HG02938 (cell line): ENCODE data around the gene KLK10.

Experiments
- ATAC-seq: cut with Tn5 transposase; IDR thresholded peaks from one replicate; pipeline ENCODE4 v1.9.1; 2021; ENCODE audit warnings: mild to moderate bottlenecking, moderate library complexity; ENCODE audit not compliant: unreplicated experiment

The KLK10 gene, protein sequence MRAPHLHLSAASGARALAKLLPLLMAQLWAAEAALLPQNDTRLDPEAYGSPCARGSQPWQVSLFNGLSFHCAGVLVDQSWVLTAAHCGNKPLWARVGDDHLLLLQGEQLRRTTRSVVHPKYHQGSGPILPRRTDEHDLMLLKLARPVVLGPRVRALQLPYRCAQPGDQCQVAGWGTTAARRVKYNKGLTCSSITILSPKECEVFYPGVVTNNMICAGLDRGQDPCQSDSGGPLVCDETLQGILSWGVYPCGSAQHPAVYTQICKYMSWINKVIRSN

GRCh38 chr19:51019544-51019925 is at the start of gene KLK10:
TSS of gene KLK10 (minus strand) at chr19:51019709. CDS start at chr19:51019130, 579 bp downstream.
- no peak for ATAC-seq

DNA sequence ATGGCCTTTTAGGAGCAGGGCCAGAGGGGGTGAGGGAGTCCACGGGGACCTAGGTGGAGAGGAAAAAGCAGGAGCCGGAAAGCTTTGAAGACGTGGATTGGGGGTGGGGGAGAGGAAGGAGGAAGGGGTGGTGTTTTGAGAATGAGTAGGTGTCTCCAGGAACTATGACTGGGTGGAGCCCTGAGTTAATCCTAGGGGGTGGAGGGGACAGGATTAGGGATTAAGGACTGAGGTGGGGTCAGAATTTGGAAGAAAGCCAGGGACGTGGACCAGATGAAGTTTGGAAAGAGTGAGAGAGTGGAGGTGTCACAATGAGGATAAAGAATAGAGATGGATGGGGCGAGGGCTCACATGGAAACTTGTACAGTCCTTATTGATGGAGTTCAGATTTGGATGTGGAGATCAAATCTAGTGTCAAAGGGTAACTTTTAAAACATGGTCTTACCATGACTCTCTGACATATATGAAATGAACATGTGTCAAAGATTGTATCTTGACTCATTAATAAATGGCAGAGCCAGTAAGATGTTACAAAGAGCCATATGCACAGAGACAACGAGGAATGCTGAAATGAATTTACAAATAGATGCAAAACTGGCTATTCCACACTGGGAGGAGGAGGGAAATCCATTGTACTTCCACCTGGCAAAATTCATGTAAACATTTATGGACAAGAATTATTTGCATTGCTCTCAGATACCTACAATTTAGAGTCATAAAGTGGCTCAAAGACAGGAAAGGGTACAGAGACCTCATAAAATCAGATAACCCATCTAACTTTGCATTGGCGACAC is 47.1 kb upstream of the KLK10 start:
- ATAC-seq: no peak

DNA sequence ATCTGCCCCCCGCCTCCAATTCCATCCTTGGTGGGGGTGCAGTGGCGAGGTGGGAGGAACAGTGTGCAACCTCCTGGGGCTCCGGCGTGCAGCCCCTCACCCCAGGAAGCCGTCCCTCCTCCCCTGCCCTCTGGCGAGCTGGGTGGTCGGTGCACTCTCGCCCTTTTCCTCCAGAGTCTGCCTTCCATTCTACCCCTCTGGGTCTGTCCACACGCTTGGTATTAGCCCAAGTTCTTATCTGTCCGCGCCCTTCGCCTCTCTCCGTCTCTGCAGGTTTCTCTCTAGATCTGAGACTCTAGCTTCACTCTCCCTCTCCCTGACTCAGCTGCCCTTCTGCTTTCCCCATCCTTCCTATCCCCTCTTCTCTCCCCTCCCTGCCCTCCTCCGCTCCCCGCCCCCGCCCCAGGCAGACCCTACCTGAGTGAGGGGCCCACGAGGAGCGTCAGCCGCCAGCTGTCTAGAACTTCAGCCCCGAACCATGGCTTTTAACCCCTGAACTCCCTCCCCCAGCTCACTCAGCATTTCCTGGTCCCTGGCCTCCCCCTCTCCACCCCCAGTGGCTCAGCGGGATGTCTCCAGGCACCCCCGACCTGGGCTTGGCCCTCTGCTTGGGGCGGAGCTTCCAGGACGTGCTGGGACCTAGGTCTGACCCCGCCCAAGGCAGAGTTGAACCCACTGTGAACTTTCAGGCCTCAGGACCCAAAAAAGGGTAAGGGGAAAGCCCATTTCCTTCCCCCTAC is 45.9 kb upstream of the KLK10 start:
- no peak for ATAC-seq

DNA sequence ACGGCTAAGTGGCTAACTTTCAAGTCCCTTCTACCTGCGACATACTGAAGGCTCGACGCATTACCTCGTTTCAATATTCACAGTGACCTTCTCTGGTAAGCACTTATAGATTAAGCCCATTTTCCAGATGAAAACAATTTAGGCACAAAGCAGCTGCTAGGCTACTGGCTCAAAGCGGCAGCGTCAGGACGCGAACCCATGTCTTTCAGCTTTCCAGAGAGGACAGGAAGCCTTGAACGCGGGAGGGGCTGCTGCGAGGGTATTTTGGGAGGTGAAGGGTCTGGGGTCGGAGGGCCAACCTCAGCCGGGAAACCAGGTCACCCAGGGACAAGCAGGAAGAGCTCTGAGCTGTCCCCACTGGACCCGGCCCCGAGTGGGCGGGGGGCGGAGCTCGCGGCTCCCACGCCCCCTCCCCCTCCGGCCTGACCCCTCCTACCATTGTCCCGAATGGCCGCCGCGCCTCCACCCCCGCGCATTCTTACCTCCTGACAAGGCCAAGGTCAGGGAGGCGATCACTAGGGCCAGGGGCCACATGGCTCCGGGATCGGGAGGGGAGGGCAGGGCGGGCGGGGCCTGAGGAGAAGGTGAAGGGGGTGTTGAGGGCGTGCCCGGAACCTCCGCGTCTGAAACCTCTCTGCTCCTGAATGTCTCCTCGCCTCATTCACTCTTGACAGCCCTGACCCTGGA is 45.2 kb upstream of the KLK10 start, which contains the start of gene KLK13:
Gene KLK13 (minus strand): TSS at position 559 of the 687 bp plus-strand sequence. CDS start 25 bp downstream, at position 534.
- ATAC-seq: no peak

DNA sequence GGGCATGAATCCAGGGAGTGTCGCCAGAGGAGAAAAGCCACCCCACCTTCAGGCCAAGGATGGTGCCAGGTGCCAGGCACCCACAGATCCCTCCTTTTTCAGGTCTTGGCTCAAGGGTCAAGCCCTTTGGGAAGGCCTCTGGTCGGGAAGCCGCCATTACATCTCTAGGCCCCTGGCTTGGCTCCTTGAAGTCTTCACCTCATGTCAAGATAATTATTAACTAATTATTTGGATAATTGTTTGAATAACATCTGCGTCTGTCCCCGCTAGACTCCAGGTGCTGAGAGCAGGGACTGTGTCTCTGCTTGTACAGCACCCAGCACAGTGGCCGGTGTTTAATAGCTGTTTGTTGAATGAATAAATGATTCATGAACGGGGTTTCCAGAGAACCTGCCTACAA is 44.2 kb upstream of the KLK10 start:
- no peak for ATAC-seq

DNA sequence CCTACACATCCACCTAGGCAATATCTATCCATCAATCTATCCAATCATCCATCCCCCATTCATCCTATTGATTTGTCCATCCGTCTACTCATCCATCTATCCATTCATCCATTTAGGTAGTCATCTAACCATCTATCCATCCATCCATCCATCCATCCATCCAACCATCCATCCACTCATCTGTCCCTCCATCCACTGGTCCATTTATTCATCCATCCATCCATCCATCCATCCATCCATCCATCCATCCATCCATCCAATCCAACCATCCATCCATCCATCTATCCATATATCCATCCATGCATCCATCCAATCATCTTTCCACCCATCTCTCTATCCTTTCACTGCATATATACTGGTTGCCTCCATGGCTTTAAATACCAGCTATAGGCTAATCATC is 41.5 kb upstream of the KLK10 start:
- ATAC-seq: no peak

GRCh38 chr19:51060336-51060735 is 40.8 kb upstream of the KLK10 start:
- no peak for ATAC-seq

DNA sequence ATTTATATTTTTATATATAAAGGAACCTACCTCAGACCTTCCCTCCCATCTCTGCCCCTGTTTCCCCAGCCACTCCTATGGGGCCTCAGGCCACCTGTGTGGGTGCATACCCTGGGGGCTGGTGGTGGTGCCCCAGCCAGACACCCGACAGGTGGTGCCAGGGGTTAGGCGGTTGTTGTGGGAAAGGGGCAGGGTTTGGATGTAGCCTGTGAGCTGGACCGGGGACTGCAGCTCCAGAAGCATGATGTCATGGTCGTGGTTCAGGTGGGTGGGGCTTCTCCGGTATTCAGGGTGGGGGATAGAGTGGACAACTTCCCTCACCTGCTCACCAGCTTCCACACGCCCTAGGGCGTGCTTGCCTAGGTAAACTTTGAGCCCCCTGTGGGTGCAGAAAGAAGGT is 40.2 kb upstream of the KLK10 start:
- no peak for ATAC-seq

DNA sequence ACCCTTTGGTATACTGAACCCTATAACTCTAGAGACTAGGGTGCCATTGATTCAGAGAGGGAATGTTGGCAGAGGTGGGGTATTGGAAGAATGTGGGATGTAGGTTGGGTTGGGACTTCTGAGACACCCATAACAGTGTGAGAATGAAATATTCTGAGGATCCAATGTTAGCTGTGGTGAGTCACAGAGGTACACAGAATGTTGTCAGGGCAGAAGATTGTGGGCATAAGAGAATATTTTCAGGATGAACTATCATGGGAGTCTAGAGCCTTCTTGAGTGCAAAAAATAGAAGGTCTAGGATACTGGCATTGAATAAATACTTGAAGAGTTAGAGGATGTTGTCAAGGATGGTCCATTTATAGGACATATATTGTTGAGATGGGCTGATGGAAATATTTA is 36.4 kb upstream of the KLK10 start:
- no peak for ATAC-seq

GRCh38 chr19:51047031-51047335 is 27.5 kb upstream of the KLK10 start:
- no peak for ATAC-seq

DNA sequence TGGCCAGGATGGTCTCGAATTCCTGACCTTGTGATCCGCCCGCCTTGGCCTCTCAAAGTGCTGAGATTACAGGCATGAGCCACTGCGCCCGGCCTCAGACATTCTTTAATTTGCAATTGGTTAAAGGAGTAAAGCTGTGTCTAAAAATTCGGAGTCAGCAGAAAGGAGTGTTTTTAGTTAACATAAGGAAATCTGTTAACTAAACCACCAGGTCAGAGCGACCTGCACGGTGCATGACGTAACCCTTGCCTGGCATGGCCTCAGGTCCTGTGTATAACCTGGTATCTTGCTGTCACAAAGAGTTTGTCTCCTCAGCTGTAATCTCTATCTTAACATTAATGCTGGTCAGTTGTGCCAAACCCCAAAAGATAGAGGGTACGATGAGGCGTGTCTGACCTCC is 24.8 kb upstream of the KLK10 start:
- ATAC-seq: no peak

- ATAC-seq: no peak
These were observed 24.0 kb upstream of the KLK10 start for GRCh38 chr19:51043497-51043896.

DNA sequence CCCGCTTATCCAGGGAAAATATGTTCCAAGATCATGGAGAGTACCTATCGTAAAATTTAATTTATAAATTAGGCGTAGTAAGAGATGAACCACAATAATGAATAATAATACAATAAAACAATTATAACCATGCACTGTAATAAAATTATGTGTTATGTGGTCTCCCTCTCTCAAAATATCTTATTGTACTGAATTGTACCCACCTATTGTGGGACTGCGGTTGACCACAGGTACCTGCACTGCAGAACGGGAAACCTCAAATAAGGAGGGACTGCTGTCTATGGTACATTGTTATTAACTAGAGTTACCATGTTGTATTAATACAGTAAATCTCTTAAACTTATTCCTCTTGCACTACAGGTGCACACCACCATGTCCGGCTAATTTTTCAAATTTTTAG is 20.6 kb upstream of the KLK10 start:
- ATAC-seq: no peak

GRCh38 chr19:51036519-51036918 is 17.0 kb upstream of the KLK10 start:
- ATAC-seq: no peak

GRCh38 chr19:51034704-51035103 is 15.2 kb upstream of the KLK10 start, which contains the start of gene KLK12:
TSS of gene KLK12 (minus strand) at chr19:51035002. CDS start at chr19:51034621, 381 bp downstream.
- ATAC-seq: no peak

- no peak for ATAC-seq
These were observed 12.3 kb upstream of the KLK10 start for GRCh38 chr19:51031880-51032225.

- no peak for ATAC-seq
These were observed 11.8 kb upstream of the KLK10 start for GRCh38 chr19:51031220-51031879.

GRCh38 chr19:51030631-51031030 is 11.1 kb upstream of the KLK10 start:
- no peak for ATAC-seq

GRCh38 chr19:51029718-51030117 is 10.2 kb upstream of the KLK10 start:
- ATAC-seq: no peak

DNA sequence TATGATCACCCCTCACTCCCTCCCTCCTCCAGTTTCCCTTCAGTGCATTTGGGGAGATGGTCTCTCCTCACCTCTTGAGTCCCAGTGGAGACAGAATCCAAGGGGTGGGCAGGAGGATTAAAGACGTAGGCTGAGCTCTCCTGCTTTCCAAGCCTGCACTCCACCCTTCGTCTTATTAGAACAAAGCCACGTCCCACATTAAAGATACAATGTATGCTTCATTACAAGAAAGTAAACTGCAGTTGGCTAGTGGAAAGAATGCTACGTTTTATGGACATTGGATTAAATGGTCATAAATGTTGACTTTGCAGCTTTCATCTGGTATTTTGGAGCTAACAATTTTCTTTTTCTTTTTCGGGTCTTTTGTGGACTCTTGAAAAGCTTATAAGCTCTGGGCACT is 8.4 kb upstream of the KLK10 start:
- no peak for ATAC-seq
